GM13976 (cell line): Measurements from ENCODE around the gene SH2B2.

ENCODE experiments used
- DNase-seq: peaks from one replicate; pipeline ENCODE4 v3.0.0; 2012; ENCODE audit warnings: low spot score
- in situ Hi-C: fragments of 300-500 bp; cut with MboI; formaldehyde crosslinking; loops from one replicate; pipeline ENCODE4 v1.12.0; 2022; ENCODE audit warnings: low sequenced_read_pairs, mixed read lengths, inconsistent platforms; ENCODE audit not compliant: unreplicated experiment
- TF ChIP-seq, protein P1 (sequence below): IDR thresholded peaks from 2 replicates; pipeline ENCODE4 v1.5.1; 2012; ENCODE audit warnings: borderline replicate concordance, mild to moderate bottlenecking; ENCODE audit not compliant: insufficient read depth; ENCODE audit errors: extremely low read depth, missing control alignments, control extremely low read depth

SH2B2 gene

DNA sequence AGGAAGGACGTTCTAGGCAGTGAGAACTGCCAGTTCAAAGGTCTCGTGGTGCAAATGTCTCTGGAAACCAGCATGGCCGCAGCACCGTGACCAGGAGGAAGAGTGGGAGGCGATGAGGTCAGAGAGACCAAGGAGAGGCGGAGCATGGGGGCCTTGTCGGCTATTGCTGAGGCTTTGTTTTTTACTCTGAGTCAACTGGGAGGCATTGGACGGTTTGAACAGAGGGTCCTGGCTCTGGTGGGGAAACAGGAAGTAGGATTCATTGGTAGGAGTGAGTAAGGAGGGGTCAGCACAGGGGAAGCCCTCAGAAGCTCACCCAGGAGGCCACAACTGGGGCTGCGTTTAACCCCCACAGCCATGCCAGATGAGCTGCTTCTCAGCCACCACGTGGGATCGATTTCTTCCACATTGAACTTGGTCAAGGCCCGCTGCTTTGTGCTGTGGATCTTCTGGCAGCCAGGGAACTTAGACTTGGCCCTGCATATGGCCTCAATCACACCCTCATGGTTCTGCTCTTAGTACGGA is 22.2 kb upstream of the SH2B2 start:
- DNase-seq = peak; percentile 73
- in situ Hi-C loops = loop anchor here (10.0 kb wide), 1 partner anchor 720 kb away; no protein-coding TSS in a partner anchor
- TF ChIP-seq, protein P1, sequence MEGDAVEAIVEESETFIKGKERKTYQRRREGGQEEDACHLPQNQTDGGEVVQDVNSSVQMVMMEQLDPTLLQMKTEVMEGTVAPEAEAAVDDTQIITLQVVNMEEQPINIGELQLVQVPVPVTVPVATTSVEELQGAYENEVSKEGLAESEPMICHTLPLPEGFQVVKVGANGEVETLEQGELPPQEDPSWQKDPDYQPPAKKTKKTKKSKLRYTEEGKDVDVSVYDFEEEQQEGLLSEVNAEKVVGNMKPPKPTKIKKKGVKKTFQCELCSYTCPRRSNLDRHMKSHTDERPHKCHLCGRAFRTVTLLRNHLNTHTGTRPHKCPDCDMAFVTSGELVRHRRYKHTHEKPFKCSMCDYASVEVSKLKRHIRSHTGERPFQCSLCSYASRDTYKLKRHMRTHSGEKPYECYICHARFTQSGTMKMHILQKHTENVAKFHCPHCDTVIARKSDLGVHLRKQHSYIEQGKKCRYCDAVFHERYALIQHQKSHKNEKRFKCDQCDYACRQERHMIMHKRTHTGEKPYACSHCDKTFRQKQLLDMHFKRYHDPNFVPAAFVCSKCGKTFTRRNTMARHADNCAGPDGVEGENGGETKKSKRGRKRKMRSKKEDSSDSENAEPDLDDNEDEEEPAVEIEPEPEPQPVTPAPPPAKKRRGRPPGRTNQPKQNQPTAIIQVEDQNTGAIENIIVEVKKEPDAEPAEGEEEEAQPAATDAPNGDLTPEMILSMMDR = no peak

DNA sequence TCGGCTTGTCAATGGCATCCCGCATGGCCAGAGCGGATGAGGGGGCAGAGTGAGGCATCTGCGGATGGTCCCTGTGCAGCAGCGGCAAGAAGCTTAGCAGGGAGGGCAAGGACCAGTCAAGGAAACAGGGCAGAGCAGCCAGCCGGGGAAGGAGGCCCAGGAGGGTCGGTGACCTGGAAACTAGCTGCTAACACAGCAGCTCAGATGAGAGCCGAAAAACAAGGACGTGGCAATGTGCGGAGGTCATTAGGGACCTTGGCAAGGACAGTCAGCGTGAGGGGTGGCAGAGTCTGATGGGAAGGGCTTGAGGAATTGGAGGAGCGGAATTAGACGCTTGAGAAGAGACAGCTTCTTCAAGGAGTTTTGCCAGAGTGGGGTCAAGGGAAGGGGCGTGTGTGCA is 20.1 kb upstream of the SH2B2 start:
- in situ Hi-C loops = loop anchor here (10.0 kb wide), 1 partner anchor 722 kb away; no protein-coding TSS in a partner anchor
- no peak for DNase-seq
- TF ChIP-seq, protein P1 = no peak

DNA sequence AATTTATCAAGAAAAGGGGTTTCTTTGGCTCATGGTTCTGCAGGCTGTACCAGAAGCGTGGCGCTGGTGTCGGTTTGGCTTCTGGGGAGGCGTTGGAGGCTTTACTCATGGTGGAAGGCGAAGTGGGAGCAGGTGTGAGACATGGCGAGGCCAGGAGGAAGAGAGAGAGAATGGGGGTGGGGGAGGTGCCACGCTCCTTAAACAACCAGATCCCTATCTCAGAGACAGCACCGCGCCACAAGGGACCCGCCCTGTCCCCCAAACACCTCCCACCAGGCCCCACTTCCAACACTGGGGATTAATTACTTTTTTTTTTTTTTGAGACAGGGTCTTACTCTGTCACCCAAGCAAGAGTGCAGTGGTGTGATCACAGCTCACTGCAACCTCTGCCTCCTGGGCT is 18.0 kb upstream of the SH2B2 start:
- DNase-seq = no peak

DNA sequence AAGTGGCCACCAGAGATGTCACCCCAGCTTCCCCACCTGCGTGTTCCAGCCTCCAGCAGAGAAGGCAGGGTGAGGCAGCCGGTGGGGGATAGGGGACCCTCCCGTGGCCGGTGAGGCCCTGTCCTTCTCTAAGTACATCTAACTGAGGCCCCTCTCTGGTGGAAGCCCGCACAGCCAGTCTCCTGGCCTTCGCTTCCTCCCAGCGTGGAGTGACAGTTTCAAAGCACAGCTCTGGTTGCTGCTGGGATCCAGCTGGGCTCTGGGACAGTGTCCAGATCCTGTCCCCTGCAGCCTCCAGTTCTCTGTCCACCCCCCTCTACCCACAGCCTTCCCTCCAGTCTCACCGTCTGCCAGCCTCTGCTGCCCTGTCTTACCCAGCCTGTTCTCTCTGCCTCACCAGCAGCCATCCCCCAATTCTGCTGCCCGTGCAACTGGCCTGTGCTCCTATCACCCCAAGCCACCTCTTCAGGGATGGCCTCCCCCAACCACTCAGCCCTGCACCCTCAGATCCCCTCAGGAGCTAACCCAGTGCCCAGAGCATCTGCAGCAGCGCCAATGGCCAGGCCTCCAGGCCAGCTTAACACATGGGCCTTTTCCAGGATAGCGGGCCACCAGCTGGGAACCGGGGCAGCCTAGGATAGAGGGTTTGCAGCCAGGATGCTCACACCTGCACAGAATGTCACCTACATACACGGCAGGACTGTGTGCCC is 16.3 kb upstream of the SH2B2 start:
- in situ Hi-C loops = no loop called here

More for the DNA sequence above, 18.0 kb upstream of the SH2B2 start:
- in situ Hi-C loops = loop anchor here (10.0 kb wide), 1 partner anchor 724 kb away; no protein-coding TSS in a partner anchor
- TF ChIP-seq, protein P1 = no peak

DNA sequence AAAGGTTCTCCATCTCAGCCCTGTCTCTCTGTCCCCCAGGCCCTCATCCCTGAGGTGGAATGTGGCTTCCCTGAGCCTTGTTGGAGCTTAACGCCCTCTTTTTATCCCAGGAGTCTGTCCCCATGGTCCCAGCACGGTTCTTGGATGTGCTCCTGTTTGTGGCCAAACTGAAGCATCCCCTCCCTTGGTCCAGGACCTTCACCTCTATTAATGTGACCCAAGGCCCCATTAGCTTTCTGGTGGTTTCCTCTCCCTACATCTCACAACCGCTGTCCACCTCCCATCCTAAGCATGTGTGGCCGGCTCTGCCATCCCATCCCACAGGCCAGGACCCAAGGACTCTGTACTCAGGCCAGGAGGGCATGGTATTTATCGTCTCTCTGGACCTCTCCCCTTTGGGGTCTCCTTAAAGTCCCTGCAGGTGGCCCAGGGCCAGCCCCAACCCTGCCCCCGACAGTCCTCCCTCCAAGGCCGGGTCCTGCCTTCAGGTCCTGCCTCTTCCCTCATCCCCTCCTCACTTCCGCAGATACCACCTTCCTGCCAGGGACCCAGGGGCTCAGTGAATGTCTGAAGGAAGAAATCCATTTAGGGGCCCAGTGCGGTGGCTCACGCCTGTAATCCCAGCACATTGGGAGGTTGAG is 15.4 kb upstream of the SH2B2 start:
- TF ChIP-seq, protein P1 = no peak
- in situ Hi-C loops = no loop called here
- no peak for DNase-seq

More for the DNA sequence above, 16.3 kb upstream of the SH2B2 start:
- TF ChIP-seq, protein P1 = no peak
- DNase-seq = no peak

DNA sequence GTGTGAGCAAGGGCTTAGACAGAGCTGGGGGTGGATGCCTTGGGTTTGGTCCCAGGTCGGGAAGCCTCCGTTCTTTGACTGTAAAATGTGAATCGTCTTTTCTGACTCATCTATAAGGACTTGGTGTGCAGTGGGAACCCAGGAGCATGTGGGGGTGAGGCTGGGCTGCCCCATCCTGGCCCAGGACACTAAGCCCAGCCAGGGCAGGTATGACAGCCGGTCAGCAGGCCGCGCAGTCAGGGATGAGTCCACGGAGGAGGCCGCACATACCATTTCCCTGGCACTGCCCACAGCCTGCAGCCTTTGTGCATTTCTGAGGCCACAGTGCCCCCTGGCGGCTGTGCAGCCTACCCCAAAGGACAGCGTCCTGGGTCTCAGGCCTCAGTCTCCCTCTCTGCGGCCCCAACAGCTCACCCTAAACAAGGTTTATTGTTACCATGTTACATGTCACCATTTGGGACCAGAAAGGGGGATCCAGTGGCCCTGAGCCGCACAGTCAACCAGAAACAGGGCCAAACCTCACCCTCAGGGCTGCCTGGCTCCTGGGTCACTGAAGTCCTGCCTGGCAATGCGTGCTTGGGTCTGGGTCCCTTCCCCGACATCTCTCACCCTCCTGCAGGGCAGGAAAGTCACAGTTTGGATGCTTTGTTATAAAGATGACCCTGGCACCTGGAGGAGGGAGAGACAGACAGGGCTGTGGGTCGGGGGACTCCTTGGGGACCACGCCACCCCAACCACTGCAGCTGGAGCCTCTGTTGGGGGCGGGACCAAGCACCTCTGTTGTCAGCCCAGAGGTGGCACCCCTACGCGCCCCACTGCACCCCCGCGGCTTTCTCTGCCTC is 14.4 kb upstream of the SH2B2 start:
- in situ Hi-C loops = no loop called here
- peak; percentile 90 for DNase-seq
- TF ChIP-seq, protein P1 = peak; percentile 96
